HepG2 (cell line): Measurements from ENCODE around the gene MATR3. TPM values are rescaled to one million over a fixed set of nuclear protein-coding genes. Genes with fewer than 3 reads are reported as not detected.

Experiments
- AGO1 ChIP-seq: fragments of 200-400 bp; formaldehyde crosslinking; IDR thresholded peaks from 2 replicates; pipeline ENCODE4 v1.6.1; 2017; ENCODE audit warnings: mild to moderate bottlenecking, low read depth, low read length, moderate library complexity; ENCODE audit not compliant: poor library complexity, severe bottlenecking
- KDM6A ChIP-seq: IDR thresholded peaks from 2 replicates; pipeline ENCODE4 v1.6.1; 2016; ENCODE audit warnings: low read depth
- KLF13 ChIP-seq: sonication (generic); formaldehyde crosslinking; IDR thresholded peaks from 2 replicates; pipeline ENCODE4 v1.4.0; 2020; ENCODE audit warnings: mild to moderate bottlenecking, missing genetic modification reagents
- MEF2D ChIP-seq: sonication (generic); formaldehyde crosslinking; IDR thresholded peaks from 2 replicates; pipeline ENCODE4 v1.5.1; 2020; ENCODE audit warnings: mild to moderate bottlenecking, missing genetic modification reagents
- MXI1 ChIP-seq: IDR thresholded peaks from 3 replicates; pipeline ENCODE4 v1.6.1; 2012; ENCODE audit warnings: low read depth, low read length, inconsistent platforms, borderline replicate concordance
- MYC ChIP-seq: sonication (generic); formaldehyde crosslinking; IDR thresholded peaks from 2 replicates; pipeline ENCODE4 v1.9.0; 2021; ENCODE audit warnings: missing genetic modification reagents, borderline replicate concordance
- PHF8 ChIP-seq: sonication (generic); formaldehyde crosslinking; IDR thresholded peaks from 2 replicates; pipeline ENCODE4 v1.5.0; 2020; ENCODE audit warnings: missing genetic modification reagents
- POLR2A ChIP-seq, 2 experiments: IDR thresholded peaks; 2 replicates each; pipeline ENCODE4 v1.6.1; 2011; ENCODE audit warnings: low read depth in 2 of 2, low read length in 2 of 2, mild to moderate bottlenecking in 1 of 2, moderate library complexity in 1 of 2; ENCODE audit not compliant: insufficient read depth in 1 of 2
- POLR2AphosphoS5 ChIP-seq: IDR thresholded peaks from 2 replicates; pipeline ENCODE4 v1.6.1; 2012; ENCODE audit warnings: low read depth, low read length
- SAP130 ChIP-seq: IDR thresholded peaks from 2 replicates; pipeline ENCODE4 v1.6.1; 2016; ENCODE audit warnings: low read depth
- SOX13 ChIP-seq, 3 experiments: fragments of 450-650 bp in 1 of 3; sonication (generic) in 1 of 3; formaldehyde crosslinking in 1 of 3; IDR thresholded peaks in 2 of 3; conservative IDR thresholded peaks in 1 of 3; 2 replicates each; pipeline versions ENCODE4 v1.5.0 to v1.6.1; 2016 to 2020; ENCODE audit warnings: antibody characterized with exemption in 1 of 3, mild to moderate bottlenecking in 1 of 3, missing compliant biosample characterization in 1 of 3, missing genetic modification reagents in 1 of 3, moderate library complexity in 1 of 3
- ZFY ChIP-seq: sonication (generic); formaldehyde crosslinking; IDR thresholded peaks from 2 replicates; pipeline ENCODE4 v1.4.0; 2020; ENCODE audit warnings: missing genetic modification reagents
- ZNF224 ChIP-seq: sonication (generic); formaldehyde crosslinking; IDR thresholded peaks from 2 replicates; pipeline ENCODE4 v1.5.0; 2020; ENCODE audit warnings: mild to moderate bottlenecking, missing genetic modification reagents
- ZNF501 ChIP-seq: sonication (generic); formaldehyde crosslinking; IDR thresholded peaks from 2 replicates; pipeline ENCODE4 v1.5.1; 2020; ENCODE audit warnings: mild to moderate bottlenecking, moderate library complexity, missing genetic modification reagents
- ZNF883 ChIP-seq: sonication (generic); formaldehyde crosslinking; IDR thresholded peaks from 2 replicates; pipeline ENCODE4 v1.5.1; 2020; ENCODE audit warnings: mild to moderate bottlenecking, missing genetic modification reagents; ENCODE audit errors: not compliant biosample characterization
- ZSCAN22 ChIP-seq: sonication (generic); formaldehyde crosslinking; IDR thresholded peaks from 2 replicates; pipeline ENCODE4 v1.4.0; 2020; ENCODE audit warnings: mild to moderate bottlenecking, missing genetic modification reagents
- polyA plus RNA-seq, 8 experiments: library from polyadenylated mRNA; depleted of rRNA in 3 of 8; stranded (reverse) in 7 of 8; unstranded in 1 of 8; fragments of >200 nt; fragmentation: Illumina TruSeq in 4 of 8; extraction: Trizol in 4 of 8; gene quantifications; 2 replicates each; pipeline versions ENCODE4 v1.2.1 to v1.2.3, GENCODE V29; 2011 to 2016; ENCODE audit warnings: low read depth in 4 of 8, missing spikeins in 1 of 8, mixed read lengths in 1 of 8; ENCODE audit not compliant: insufficient read depth in 1 of 8
- total RNA-seq, 5 experiments: library from RNA; depleted of rRNA; stranded (reverse); fragments of >200 nt; fragmentation: Illumina TruSeq; extraction: Trizol; gene quantifications; 2 replicates each; pipeline ENCODE4 v1.2.3, GENCODE V29; 2016; ENCODE audit warnings: low read depth in 1 of 5
- TF ChIP-seq, protein P1 (sequence below): fragments of 450-650 bp; IDR thresholded peaks from 2 replicates; pipeline ENCODE4 v1.6.1; 2016
- TF ChIP-seq, protein P2 (sequence below): sonication (generic); formaldehyde crosslinking; IDR thresholded peaks from 2 replicates; pipeline ENCODE4 v1.5.1; 2020; ENCODE audit warnings: mild to moderate bottlenecking, missing genetic modification reagents, moderate library complexity
- TF ChIP-seq, protein P3 (sequence below): IDR thresholded peaks from 2 replicates; pipeline ENCODE4 v1.6.1; 2012; ENCODE audit warnings: inconsistent platforms
- TF ChIP-seq, protein P4 (sequence below): sonication (generic); formaldehyde crosslinking; IDR thresholded peaks from 2 replicates; pipeline ENCODE4 v1.8.1; 2022; ENCODE audit warnings: low read depth, mild to moderate bottlenecking, missing genetic modification reagents

The MATR3 gene
- total and polyA plus RNA-seq, 2 of the 13 experiments (the other 11 are each of a cell fraction or from before 2014, with no cell fraction given): 94.2 to 341 TPM

DNA sequence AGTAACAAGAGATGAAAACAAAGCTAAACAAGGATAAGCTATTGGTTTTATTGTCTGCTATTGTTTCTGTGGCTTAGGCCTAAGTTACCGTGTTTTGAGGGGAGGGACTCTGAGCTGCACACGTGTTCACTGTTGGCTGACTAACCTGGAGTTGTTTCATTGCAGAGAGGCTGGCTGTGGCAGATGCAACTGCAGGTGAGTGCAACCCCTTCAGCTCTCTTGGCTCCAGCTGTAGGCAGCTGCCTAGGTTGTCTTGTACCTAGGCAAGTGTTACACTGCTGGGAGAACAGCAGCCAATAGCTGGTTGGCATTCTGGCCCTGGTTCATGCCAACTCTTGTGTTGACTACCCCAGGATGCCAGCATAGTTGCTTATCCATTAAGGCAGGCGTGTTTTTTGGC, 17.6 kb upstream of the MATR3 start (continued):
- no peak for TF ChIP-seq ZNF883 (CRISPR knock-in tag)
- 0 out of 2 replicates have a peak, but pooled peaks have one; percentile 4 for TF ChIP-seq PHF8
- TF ChIP-seq, protein P1, sequence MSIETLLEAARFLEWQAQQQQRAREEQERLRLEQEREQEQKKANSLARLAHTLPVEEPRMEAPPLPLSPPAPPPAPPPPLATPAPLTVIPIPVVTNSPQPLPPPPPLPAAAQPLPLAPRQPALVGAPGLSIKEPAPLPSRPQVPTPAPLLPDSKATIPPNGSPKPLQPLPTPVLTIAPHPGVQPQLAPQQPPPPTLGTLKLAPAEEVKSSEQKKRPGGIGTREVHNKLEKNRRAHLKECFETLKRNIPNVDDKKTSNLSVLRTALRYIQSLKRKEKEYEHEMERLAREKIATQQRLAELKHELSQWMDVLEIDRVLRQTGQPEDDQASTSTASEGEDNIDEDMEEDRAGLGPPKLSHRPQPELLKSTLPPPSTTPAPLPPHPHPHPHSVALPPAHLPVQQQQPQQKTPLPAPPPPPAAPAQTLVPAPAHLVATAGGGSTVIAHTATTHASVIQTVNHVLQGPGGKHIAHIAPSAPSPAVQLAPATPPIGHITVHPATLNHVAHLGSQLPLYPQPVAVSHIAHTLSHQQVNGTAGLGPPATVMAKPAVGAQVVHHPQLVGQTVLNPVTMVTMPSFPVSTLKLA: peak; percentile 40; the same call in 1 of the 2 replicates
- no peak for TF ChIP-seq KLF13 (CRISPR knock-in tag)
- TF ChIP-seq POLR2AphosphoS5: peak; percentile 7; the same call in 1 of the 2 replicates
- TF ChIP-seq, protein P2, sequence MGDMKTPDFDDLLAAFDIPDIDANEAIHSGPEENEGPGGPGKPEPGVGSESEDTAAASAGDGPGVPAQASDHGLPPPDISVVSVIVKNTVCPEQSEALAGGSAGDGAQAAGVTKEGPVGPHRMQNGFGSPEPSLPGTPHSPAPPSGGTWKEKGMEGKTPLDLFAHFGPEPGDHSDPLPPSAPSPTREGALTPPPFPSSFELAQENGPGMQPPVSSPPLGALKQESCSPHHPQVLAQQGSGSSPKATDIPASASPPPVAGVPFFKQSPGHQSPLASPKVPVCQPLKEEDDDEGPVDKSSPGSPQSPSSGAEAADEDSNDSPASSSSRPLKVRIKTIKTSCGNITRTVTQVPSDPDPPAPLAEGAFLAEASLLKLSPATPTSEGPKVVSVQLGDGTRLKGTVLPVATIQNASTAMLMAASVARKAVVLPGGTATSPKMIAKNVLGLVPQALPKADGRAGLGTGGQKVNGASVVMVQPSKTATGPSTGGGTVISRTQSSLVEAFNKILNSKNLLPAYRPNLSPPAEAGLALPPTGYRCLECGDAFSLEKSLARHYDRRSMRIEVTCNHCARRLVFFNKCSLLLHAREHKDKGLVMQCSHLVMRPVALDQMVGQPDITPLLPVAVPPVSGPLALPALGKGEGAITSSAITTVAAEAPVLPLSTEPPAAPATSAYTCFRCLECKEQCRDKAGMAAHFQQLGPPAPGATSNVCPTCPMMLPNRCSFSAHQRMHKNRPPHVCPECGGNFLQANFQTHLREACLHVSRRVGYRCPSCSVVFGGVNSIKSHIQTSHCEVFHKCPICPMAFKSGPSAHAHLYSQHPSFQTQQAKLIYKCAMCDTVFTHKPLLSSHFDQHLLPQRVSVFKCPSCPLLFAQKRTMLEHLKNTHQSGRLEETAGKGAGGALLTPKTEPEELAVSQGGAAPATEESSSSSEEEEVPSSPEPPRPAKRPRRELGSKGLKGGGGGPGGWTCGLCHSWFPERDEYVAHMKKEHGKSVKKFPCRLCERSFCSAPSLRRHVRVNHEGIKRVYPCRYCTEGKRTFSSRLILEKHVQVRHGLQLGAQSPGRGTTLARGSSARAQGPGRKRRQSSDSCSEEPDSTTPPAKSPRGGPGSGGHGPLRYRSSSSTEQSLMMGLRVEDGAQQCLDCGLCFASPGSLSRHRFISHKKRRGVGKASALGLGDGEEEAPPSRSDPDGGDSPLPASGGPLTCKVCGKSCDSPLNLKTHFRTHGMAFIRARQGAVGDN (CRISPR knock-in tag): peak; percentile 41; the same call in 1 of the 2 replicates
- TF ChIP-seq, protein P3, sequence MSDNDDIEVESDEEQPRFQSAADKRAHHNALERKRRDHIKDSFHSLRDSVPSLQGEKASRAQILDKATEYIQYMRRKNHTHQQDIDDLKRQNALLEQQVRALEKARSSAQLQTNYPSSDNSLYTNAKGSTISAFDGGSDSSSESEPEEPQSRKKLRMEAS: peak; percentile 83
- peak; percentile 36; the same call in 1 of the 2 replicates for TF ChIP-seq ZFY (CRISPR knock-in tag)
- TF ChIP-seq, protein P4, sequence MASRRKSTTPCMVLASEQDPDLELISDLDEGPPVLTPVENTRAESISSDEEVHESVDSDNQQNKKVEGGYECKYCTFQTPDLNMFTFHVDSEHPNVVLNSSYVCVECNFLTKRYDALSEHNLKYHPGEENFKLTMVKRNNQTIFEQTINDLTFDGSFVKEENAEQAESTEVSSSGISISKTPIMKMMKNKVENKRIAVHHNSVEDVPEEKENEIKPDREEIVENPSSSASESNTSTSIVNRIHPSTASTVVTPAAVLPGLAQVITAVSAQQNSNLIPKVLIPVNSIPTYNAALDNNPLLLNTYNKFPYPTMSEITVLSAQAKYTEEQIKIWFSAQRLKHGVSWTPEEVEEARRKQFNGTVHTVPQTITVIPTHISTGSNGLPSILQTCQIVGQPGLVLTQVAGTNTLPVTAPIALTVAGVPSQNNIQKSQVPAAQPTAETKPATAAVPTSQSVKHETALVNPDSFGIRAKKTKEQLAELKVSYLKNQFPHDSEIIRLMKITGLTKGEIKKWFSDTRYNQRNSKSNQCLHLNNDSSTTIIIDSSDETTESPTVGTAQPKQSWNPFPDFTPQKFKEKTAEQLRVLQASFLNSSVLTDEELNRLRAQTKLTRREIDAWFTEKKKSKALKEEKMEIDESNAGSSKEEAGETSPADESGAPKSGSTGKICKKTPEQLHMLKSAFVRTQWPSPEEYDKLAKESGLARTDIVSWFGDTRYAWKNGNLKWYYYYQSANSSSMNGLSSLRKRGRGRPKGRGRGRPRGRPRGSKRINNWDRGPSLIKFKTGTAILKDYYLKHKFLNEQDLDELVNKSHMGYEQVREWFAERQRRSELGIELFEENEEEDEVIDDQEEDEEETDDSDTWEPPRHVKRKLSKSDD (CRISPR knock-in tag): no peak
- no peak for TF ChIP-seq KDM6A (CRISPR knock-in tag)
- peak; percentile 62; the same call in 1 of the 3 replicates for TF ChIP-seq MXI1
- TF ChIP-seq MEF2D (CRISPR knock-in tag): 0 out of 2 replicates have a peak, but pooled peaks have one; percentile 31
- no peak for TF ChIP-seq ZSCAN22 (CRISPR knock-in tag)
- peak; percentile 87 for TF ChIP-seq SAP130 (CRISPR knock-in tag)
- 0 out of 2 replicates have a peak, but pooled peaks have one; percentile 36 for TF ChIP-seq ZNF501
- peak in 1 of 2 experiments; percentile 40; a peak in 2 of 4 replicates for TF ChIP-seq POLR2A (IDR thresholded peaks at IDR 0.05; ENCODE audit: insufficient read depth in 1 of 2, low read depth in 2 of 2, low read length in 2 of 2)
- no peak for TF ChIP-seq SOX13 (IDR thresholded peaks at IDR 0.05)
- TF ChIP-seq SOX13 (CRISPR knock-in tag; conservative IDR thresholded peaks at IDR 0.05 in 1 of 2, IDR thresholded peaks at IDR 0.05 in 1 of 2): no peak
- no peak for TF ChIP-seq AGO1
- peak; percentile 41; the same call in 1 of the 2 replicates for TF ChIP-seq MYC (CRISPR knock-in tag)
- TF ChIP-seq ZNF224 (CRISPR knock-in tag): 0 out of 2 replicates have a peak, but pooled peaks have one; percentile 40
